Posterior cingulate gyrus (tissue), 11 donors: Measurements from ENCODE around the gene TCP11L1.
"Not testable (repeated sequence)": the region's sequence is repeated elsewhere in the genome, so short reads cannot be mapped to it uniquely, and the experiment has no call there.

Experiments used
- DNase-seq, 10 donors: peaks; one replicate each; pipeline versions ENCODE4 v3.0.0 to v3.0.0-alpha.2; 2020 to 2021; ENCODE audit warnings: mixed read lengths in 3 of 10
- intact Hi-C: fragments of 100-400 bp; cut with DNase I; formaldehyde crosslinking; loops from one replicate; pipeline ENCODE4 v1.15.1; 2023

Gene TCP11L1

GRCh38 chr11:33027846-33028536, 11.4 kb upstream of the TCP11L1 start:
- intact Hi-C loops = no loop called here
- DNase-seq = no peak

- intact Hi-C loops = no loop called here
- DNase-seq = no peak
Measured at GRCh38 chr11:33028537-33028914, 10.8 kb upstream of the TCP11L1 start.

DNA sequence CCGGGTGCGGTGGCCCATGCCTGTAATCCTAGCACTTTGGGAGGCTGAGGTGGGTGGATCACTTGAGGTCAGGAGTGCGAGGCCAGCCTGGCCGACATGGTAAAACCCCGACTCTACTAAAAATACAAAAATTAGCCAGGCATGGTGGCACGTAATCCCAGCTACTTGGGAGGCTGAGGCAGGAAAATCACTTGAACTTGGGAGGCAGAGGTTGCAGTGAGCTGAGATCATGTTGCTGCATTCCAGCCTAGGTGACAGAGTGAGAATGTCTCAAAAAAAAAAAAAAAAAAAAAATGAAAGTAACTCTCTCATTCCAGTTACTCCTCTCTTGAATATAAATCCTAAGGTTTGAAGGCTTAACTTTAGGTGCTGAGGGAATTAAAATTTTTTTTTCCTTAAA, 10.2 kb upstream of the TCP11L1 start:
- DNase-seq, intact Hi-C loops: not testable (repeated sequence)

DNA sequence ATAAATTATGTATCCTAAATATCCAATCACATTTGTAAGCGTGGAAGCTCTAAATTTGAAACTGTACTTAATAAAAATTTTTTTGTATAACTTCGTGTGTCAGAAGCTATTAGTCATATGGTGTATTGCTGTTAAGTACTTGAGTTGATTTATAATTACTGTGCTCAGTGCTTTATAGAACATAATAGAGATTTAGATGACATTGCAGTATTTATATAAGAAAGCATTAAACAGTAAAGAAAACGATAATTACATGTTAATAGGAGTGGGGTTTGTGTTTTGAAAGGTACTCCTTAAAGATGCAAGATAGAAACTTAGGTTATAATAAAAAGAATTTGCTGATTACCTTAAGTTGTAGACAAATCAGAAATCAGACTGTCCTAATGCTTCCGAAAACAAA, 5.9 kb upstream of the TCP11L1 start:
- no peak for DNase-seq
- intact Hi-C loops = no loop called here

- no peak for DNase-seq
- intact Hi-C loops = loop anchor here (5.0 kb wide), 2 partner anchors 143 to 222 kb away; partner anchors contain the start of genes HIPK3 and QSER1
Measured at GRCh38 chr11:33035011-33035410, 4.4 kb upstream of the TCP11L1 start.

- intact Hi-C loops = no loop called here
- DNase-seq = peak in 1 of 10 donors; percentile 7
Measured at GRCh38 chr11:33040033-33040861, 875 bp downstream of the TCP11L1 start.

DNA sequence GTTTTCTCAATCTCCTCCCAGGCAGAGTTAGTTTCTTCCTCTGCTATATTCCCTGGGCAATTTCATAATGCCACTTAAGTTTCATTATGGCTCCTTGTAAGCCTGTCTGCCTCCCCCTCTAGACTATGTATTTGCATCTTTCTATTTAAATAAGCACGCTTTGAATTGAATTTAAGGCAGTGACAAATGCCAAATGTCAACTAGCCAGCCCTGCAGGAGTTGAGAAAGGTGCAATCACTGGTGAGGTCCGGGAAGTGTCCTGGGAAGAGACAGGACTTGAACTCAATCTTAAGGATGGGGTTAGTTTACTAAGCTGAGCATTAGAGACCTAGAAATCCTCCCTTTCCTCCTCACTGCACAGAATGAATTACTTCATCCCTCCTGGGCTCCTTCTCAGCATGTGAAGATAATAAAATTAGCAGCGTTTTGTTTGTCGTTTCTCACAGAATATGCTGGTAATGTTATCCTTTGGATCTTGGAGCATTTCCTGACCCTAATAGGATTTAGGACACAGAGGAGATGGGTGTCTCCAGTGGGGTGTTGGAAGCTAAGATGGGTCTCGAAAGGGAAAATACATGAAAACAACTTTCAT, 1.6 kb downstream of the TCP11L1 start:
- intact Hi-C loops = no loop called here
- no peak for DNase-seq

DNA sequence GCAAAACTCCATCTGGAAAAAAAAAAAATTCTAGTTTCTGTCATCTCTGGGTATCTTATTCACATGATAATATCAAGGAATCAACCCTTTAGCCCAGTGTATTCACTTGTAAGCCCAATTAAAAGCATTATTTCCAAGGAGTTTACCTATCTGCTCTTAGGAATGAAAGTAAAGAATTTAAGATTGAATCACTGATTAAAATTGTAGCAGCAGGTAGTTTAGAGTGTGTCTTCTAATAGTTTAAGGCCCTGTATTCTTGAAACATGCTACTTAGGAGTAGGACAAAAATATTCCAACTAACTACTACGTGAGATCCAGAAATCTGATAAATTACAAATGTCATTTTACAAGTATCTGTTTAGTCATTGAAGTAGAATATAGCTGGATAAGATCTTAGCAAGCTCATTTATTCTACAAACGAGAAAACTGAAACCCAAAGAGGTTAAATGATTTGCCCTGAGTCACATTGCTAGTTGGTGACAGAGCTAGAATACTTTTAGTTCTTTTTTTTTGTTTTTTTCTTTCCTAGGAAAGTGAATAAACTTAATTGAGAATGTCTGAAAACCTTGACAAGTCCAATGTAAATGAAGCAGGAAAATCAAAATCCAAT, 4.0 kb downstream of the TCP11L1 start:
- intact Hi-C loops = no loop called here
- DNase-seq = no peak

- DNase-seq = no peak
- intact Hi-C loops = no loop called here
Measured at GRCh38 chr11:33044285-33044756, 4.9 kb downstream of the TCP11L1 start.

GRCh38 chr11:33045551-33046255, 6.3 kb downstream of the TCP11L1 start:
- no peak for DNase-seq
- intact Hi-C loops = no loop called here

GRCh38 chr11:33048701-33049100, 9.3 kb downstream of the TCP11L1 start:
- DNase-seq, intact Hi-C loops: not testable (repeated sequence)

GRCh38 chr11:33049565-33050408, 10.4 kb downstream of the TCP11L1 start:
- DNase-seq, intact Hi-C loops: not testable (repeated sequence)

GRCh38 chr11:33052231-33052630, 12.9 kb downstream of the TCP11L1 start:
- intact Hi-C loops = no loop called here
- DNase-seq = no peak

GRCh38 chr11:33055375-33055774, 16.0 kb downstream of the TCP11L1 start:
- no peak for DNase-seq
- intact Hi-C loops = no loop called here

GRCh38 chr11:33057284-33057683, 17.9 kb downstream of the TCP11L1 start:
- DNase-seq = no peak
- intact Hi-C loops = no loop called here

- DNase-seq = no peak
- intact Hi-C loops = no loop called here
Measured at GRCh38 chr11:33059331-33060007, 20.1 kb downstream of the TCP11L1 start.

DNA sequence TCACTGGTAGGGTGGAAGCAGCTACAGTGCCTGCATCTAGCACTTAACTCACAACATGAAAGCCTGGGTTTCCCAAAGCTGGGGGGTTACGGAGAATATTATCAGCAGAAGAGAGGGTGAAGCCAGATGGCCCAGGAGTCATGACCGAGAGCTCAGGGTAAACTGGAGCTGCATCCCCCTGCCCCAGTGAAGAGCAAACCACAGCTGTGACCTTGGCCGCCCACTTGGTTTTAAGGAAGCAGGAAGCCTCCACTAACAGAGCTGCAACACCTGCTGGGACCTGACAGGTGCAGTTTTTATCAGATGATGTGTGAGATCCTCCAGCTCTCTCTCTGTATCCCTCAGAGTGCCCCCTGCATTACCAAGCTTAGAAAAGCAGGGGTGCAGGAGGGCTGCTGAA, 20.9 kb downstream of the TCP11L1 start:
- intact Hi-C loops = no loop called here
- DNase-seq = peak in 1 of 10 donors; percentile 58

- intact Hi-C loops = no loop called here
Measured at GRCh38 chr11:33062137-33062536, 22.8 kb downstream of the TCP11L1 start.

More at GRCh38 chr11:33062137-33062536, 22.8 kb downstream of the TCP11L1 start:
- DNase-seq = no peak
